Bronchial epithelial cell (primary cell): Measurements from ENCODE around the gene ZGLP1. TPM values are rescaled to one million over a fixed set of nuclear protein-coding genes. Genes with fewer than 3 reads are reported as not detected.
A peak's percentile ranks its signal among the peaks of the same experiment; 100 is the strongest.
"Not testable (repeated sequence)": the region's sequence is repeated elsewhere in the genome, so short reads cannot be mapped to it uniquely, and the experiment has no call there.

ENCODE experiments used
- DNase-seq: peaks from one replicate; pipeline ENCODE4 v3.0.0-alpha.2; 2010; ENCODE audit warnings: low read depth
- FAIRE-seq: peaks from 2 replicates; lab custom pipeline; 2011; peaks lifted over from hg19 to GRCh38; lab: Jason Lieb, UNC
- H3K27me3 ChIP-seq: 2 replicates; pipeline ENCODE4 v1.5.1; 2011; ENCODE audit warnings: low read length; ENCODE audit not compliant: control insufficient read depth, insufficient read depth
- H3K36me3 ChIP-seq: 2 replicates; pipeline ENCODE4 v1.5.1; 2011; ENCODE audit warnings: low read length; ENCODE audit not compliant: control insufficient read depth, insufficient read depth
- H3K4me3 ChIP-seq: 2 replicates; pipeline ENCODE4 v1.5.1; 2011; ENCODE audit warnings: mild to moderate bottlenecking, low read depth, low read length, control low read depth
- total RNA-seq: library from RNA; depleted of rRNA; stranded (reverse); fragments of >200 nt; gene quantifications from 2 replicates; pipeline ENCODE4 v1.2.1, GENCODE V29; 2014
- TF ChIP-seq, protein P1 (sequence below): IDR thresholded peaks from 2 replicates; pipeline ENCODE4 v1.5.1; 2011; ENCODE audit warnings: mild to moderate bottlenecking, moderate library complexity, low read length, control low read depth, inconsistent platforms; ENCODE audit not compliant: insufficient read depth, severe bottlenecking

Gene ZGLP1
- total RNA-seq, 1 donor from 2014 or later, result 0.53 TPM

GRCh38 chr19:10285393-10285792 is 24.2 kb downstream of the ZGLP1 start:
- H3K36me3 ChIP-seq, result peaks cover 3% of the 10 kb centered on the region
- TF ChIP-seq, protein P1, sequence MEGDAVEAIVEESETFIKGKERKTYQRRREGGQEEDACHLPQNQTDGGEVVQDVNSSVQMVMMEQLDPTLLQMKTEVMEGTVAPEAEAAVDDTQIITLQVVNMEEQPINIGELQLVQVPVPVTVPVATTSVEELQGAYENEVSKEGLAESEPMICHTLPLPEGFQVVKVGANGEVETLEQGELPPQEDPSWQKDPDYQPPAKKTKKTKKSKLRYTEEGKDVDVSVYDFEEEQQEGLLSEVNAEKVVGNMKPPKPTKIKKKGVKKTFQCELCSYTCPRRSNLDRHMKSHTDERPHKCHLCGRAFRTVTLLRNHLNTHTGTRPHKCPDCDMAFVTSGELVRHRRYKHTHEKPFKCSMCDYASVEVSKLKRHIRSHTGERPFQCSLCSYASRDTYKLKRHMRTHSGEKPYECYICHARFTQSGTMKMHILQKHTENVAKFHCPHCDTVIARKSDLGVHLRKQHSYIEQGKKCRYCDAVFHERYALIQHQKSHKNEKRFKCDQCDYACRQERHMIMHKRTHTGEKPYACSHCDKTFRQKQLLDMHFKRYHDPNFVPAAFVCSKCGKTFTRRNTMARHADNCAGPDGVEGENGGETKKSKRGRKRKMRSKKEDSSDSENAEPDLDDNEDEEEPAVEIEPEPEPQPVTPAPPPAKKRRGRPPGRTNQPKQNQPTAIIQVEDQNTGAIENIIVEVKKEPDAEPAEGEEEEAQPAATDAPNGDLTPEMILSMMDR, result no peak
- H3K27me3 ChIP-seq, result no peaks in the 10 kb centered on the region
- no peak overlapping the region for H3K4me3 ChIP-seq
- DNase-seq (no peak), FAIRE-seq (no peak)

GRCh38 chr19:10284960-10285278 is 24.7 kb downstream of the ZGLP1 start:
- FAIRE-seq, result no peak
- H3K4me3 ChIP-seq, result no peak overlapping the region
- TF ChIP-seq, protein P1, result no peak
- no peaks in the 10 kb centered on the region for H3K27me3 ChIP-seq
- H3K36me3 ChIP-seq, result peaks cover 3% of the 10 kb centered on the region
- no peak for DNase-seq

DNA sequence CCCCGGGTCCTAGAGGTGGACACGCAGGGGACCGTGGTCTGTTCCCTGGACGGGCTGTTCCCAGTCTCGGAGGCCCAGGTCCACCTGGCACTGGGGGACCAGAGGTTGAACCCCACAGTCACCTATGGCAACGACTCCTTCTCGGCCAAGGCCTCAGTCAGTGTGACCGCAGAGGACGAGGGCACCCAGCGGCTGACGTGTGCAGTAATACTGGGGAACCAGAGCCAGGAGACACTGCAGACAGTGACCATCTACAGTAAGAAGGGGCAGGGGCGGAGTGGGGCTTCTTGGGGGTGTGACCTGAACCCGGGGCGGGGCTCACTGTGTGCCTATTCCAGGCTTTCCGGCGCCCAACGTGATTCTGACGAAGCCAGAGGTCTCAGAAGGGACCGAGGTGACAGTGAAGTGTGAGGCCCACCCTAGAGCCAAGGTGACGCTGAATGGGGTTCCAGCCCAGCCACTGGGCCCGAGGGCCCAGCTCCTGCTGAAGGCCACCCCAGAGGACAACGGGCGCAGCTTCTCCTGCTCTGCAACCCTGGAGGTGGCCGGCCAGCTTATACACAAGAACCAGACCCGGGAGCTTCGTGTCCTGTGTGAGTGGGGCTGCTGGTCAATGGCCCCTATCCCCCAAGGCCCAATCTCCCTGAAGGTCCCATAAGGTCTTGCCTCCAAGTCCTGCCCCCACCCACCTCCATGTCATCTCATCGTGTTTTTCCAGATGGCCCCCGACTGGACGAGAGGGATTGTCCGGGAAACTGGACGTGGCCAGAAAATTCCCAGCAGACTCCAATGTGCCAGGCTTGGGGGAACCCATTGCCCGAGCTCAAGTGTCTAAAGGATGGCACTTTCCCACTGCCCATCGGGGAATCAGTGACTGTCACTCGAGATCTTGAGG is 25.3 kb downstream of the ZGLP1 start:
- DNase-seq (no peak), FAIRE-seq (no peak)
- Histone ChIP-seq H3K4me3 (no peak overlapping the region), H3K27me3 (no peaks in the 10 kb centered on the region), H3K36me3 (peaks cover 3% of the 10 kb centered on the region)
- TF ChIP-seq, protein P1, result no peak

DNA sequence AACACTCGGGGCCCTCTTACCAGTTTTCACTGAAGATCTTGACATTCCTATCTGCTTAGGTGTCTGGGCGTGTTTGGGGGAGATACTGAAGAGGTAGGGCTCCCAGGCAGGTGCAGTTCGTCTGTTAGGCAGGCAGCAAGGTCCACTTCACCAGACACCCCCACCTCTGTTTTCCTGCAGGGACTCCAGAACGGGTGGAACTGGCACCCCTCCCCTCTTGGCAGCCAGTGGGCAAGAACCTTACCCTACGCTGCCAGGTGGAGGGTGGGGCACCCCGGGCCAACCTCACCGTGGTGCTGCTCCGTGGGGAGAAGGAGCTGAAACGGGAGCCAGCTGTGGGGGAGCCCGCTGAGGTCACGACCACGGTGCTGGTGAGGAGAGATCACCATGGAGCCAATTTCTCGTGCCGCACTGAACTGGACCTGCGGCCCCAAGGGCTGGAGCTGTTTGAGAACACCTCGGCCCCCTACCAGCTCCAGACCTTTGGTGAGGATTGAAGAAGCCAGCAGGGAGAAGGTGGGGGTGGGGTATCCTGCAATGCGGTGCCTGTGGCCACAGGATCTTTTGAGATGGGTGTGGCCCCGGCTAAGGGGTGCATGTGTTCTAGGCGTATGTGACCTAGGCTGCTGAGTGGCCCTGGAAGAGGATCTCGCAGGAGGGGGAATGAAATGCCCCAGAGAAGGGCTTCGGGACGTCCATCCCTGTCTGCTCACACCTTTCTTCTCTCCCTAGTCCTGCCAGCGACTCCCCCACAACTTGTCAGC is 26.1 kb downstream of the ZGLP1 start:
- TF ChIP-seq, protein P1, result no peak
- Histone ChIP-seq H3K4me3 (no peak overlapping the region), H3K27me3 (no peaks in the 10 kb centered on the region), H3K36me3 (peaks cover 3% of the 10 kb centered on the region)
- DNase-seq, result peak; percentile 35
- FAIRE-seq, result no peak

DNA sequence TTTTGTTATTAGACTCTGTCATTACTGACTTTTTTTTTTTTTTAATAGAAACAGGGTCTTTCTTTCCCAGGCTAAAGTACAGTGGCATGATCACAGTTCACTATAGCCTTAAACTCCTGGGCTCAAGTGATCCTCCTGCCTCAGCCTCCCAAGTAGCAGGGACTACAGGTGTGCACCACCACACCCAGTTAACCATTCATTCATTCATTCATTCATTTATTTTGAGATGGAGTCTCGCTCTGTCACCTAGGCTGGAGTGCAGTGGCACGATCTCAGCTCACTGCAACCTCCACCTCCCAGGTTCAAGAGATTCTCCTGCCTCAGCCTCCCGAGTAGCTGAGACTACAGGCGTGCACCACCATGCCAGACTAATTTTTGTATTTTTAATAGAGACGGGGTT is 27.6 kb downstream of the ZGLP1 start:
- not testable (repeated sequence) for H3K4me3 ChIP-seq, H3K27me3 ChIP-seq, DNase-seq, H3K36me3 ChIP-seq, FAIRE-seq

DNA sequence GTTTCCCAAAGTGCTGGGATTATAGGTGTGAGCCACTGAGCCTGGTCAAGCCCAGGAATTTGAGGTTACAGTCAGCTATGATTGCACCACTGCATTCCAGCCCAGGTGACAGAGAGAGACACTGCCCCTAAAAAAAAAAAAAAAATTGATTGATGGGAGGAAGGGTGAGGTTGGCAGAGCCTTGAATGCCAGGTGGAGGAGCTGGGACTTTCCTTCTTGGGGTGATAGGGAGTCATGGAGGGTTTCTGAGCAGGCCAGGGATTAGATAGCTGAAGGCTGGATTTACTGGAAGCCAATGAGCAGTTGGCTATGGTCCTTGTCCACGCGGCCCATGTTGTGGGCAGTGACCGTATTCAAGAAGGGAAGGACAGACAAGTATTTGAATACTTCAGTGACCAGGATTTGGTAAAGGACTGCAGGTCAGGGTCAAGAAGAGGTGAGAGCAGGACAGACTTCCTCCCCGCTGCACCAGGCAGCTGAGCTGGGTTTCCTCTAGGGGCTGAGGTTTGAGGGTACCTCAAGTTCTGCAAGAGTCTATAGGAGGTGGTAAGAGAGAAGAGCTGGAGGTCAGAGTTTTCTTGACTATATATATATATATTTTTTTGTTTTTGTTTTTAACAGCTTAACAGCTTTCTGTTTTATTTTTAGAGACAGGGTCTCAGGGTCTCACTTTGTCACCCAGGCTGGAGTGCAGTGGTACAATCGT is 29.7 kb downstream of the ZGLP1 start:
- Histone ChIP-seq H3K27me3 (no peaks in the 10 kb centered on the region), H3K36me3 (peaks cover 2% of the 10 kb centered on the region), H3K4me3 (no peak overlapping the region)
- FAIRE-seq, result no peak
- no peak for DNase-seq
- TF ChIP-seq, protein P1, result no peak
